ENCODE measurements around the gene SH3GL1.

SH3GL1 gene

DNA sequence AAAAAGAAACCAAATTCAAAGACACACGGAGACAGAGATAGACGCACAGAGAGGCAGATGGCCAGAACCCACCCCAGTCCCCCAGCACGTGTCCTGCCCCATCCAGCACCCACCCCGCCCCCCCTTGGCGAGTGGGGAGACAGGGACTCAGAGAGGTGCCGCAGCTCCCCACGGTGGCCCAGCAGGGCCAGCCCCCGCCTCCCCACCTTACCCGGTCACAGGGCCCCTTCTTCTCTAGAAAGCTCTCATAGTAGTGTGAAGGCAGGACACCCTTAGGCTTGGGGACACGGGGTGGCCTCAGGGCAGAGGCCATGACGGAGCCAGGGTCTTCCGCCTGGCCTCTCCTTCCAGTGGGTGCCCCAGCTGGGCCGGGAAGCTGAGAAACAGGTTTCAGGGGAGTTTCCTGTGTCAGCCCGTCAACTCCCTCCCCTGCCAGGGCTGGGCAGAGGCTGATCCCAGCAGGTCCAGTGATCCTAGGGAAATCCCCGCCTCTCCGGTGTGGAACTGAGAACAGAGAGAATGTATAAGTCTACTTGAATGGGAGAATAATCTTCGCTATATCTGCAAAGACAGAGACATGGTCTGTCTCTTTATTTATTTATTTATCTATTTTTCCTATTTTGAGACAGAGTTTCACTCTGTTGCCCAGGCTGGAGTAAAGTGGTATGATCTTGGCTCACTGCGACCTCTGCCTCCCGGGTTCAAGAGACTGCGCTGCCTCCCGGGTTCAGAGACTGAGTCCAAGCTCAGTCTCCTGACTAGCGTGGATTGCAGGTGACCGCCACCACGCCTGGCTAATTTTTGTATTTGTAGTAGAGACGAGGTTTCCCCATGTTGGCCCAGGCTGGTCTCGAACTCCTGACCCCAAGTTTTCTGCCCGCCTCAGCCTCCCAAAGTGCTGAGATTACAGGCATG lies 61.6 kb downstream of the SH3GL1 start, which contains the start of gene STAP2:
STAP2 (minus strand) TSS at position 387 of the 915 bp plus-strand sequence; CDS start at position 313, 74 bp downstream.
- DNase-seq = peak; percentile 25

DNA sequence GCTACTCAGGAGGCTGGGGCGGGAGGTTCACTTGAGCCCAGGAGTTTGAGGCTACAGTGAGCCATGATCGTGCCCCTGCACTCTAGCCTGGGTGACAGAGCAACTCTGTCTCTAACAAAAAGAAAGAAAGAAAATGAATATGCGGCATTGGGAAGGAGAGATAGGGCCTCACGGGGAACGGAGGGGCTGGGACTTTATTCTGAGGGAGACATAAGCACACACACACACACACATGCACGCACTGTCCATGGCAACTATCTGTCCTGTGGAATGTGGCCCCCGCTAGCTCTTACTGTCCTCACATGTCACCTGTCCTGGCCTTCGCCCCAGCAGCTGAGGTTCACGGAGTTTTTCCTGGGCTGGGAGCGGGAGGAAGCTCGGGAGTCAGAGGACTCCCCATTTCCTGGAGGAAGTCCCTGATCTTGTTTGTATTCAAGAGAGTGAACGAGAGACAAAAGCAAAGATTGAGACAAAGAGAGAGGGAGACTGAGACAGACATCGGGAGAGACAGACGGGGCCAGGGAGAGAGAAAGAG lies 62.4 kb downstream of the SH3GL1 start:
- no peak for DNase-seq

DNA sequence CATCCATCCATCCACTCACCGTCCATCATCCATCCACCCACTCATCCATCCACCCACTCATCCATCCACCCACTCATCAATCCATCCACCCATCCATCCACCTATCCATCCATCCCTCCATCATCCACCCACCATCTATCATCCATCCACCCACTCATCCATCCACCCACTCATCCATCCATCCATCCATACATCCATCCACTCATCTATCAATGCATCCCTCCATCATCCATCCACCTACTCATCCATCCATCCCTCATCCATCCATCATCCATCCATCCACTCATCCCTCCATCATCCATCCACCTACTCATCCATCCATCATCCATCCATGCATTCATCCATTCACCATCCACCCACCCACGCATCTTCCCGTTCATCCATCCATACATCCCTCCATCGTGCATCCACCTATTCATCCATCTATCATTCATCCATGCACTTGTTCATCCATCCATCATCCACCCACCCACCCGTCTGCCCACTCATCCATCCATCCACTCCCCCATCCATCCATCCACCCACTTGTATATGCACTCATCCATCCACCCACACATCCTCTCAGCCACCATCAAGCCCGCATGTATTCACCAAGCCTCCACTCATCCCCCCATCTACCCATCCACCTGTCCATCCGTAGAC lies 65.3 kb downstream of the SH3GL1 start:
- DNase-seq = no peak

DNA sequence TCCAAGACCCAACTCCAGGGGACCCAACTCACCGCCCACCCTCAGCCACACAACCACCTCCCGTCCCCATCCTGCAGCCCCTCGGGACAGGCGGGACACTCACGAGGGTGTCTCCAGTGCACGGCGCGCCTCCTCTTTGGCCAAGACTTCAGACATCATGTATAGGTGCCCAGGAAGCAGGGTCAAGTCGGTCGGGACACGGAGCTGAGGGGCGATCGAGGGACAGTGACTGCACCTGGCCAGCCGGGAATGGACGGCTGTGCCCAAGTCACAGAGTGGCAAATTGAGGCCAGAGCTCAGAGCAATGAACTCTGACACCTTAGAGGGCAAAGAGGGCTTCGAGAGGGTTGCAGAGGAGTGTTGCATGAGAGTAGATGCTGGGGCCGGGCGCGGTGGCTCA lies 70.5 kb downstream of the SH3GL1 start:
- DNase-seq = no peak

DNA sequence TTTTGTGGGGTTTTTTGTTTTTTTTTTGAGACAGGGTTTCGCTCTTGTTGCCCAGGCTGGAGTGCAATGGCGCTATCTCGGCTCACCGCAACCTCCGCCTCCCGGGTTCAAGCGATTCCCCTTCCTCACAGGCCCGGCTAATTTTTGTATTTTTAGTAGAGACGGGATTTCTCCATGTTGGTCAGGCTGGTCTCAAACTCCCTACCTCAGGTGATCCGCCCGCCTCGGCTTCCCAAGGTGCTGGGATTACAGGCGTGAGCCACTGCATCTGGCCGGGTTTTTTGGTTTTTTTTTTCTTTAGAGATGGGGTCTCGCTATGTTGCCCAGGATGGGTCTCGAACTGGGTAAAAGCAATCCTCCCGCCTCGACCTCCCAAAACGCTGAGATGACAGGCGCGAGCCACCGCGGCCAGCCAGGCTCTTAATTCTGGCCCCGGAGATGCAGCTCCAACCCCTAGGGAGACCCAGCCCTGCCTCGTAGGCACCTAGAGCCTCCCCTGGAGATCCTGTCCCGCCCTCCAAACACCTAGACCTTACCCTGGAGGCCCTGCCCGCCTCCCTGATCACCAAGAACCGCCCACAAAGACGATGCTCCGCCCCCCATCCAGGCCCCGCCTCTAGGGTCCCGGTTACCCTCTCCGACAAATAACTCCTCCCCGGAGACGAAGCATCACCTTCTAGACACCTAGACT lies 71.2 kb downstream of the SH3GL1 start:
- DNase-seq = peak; percentile 41

DNA sequence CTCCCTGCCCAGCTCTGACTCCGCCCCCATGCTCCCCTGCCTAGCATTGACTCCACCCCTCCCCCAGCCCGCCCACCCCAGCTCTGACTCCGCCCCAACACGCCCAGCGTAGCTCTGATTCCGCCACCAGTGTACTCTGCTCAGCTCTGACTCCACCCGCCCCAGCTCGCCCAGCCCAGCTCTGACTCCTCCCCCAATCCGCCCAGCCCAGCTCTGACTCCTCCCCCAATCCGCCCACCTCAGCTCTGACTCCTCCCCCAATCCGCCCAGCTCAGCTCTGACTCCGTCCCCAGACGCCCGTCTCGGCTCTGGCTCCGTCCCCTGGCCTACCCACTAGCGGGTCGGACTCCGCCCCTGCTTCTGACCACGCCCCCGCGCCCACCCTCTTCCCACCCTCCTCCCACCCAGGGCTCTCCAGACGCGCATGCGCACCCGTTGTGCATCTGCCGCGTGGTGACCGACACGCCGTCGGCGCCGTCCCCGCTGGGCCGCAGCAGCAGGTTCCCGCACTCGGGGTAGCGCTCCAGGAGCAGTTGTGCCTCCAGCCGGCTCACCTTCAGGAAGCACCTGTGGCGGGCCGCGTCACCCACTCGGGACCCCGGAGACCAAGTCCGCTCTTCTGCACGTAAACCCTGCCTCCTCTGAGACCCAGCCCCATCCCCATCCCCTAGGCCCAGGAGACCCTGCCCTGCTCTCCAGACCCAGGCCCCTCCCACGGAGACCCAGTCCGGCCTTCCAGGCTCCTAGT lies 71.9 kb downstream of the SH3GL1 start:
- DNase-seq = peak; percentile 96

DNA sequence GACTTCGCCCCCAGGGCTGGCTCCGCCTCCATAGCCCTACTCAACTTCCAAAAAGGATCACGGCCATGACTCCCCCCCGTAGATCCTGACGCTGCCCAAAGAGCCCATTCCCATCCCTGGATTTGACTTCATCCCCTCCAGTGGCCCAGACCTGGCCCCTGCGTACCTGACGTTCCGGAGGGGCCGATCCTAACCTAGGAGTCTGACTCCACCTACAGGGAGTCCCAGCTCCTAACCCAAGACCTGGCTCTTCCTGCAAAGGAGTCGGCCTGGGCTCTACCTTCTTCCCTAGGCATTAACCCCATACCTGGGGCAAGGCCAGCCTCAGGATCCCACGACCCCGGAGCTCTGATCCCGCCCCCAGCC lies 72.5 kb downstream of the SH3GL1 start:
- DNase-seq = no peak

DNA sequence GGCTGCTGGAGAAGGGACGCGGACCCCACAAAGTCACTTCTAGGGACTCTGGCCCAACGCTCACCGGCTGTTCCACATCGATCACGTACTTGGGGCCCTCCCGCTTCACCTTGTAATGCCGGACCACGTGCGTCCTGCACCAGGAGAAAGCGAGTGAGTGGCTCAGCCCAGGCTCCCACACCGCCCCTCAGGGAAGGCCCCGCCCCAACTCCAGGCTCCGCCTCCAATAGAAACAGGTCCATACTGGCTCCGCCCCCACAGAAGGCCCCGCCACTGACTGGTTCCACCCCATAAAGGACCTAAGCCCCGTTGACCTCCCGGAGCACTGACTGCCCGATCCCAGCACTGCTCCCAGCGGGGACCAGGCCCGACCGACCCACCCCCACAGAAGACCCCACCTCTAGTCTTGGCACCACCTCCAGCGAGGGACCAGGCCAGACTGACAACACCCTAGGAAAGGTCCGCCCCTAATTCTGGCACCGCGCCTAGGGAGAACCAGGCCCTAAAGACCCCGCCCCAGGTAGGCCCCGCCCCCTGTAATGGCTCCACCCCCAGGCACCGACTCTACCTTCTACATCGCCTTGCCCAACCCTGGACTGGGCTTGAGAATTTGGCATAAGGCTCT lies 73.0 kb downstream of the SH3GL1 start:
- peak; percentile 81 for DNase-seq

DNA sequence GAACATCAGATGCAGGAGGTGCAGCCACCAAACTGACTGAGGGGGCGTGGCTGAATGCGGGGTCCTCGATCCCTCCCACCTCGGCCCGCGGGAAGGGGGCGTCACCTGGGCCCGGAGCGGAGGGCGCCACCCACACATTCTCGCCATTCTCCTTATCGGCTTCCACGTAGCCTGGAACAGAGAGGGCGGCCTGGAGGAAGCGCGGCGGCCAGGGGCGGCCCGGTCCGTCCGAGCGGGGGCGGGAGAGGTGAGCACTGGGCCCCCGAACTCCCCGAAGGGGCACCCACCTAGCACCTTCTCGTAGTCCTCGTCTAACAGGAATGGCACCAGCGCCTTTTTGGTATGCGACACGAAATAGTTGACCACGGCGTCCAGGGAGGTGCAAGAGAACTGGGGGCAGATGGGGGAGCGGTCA lies 73.5 kb downstream of the SH3GL1 start:
- DNase-seq = peak; percentile 36

DNA sequence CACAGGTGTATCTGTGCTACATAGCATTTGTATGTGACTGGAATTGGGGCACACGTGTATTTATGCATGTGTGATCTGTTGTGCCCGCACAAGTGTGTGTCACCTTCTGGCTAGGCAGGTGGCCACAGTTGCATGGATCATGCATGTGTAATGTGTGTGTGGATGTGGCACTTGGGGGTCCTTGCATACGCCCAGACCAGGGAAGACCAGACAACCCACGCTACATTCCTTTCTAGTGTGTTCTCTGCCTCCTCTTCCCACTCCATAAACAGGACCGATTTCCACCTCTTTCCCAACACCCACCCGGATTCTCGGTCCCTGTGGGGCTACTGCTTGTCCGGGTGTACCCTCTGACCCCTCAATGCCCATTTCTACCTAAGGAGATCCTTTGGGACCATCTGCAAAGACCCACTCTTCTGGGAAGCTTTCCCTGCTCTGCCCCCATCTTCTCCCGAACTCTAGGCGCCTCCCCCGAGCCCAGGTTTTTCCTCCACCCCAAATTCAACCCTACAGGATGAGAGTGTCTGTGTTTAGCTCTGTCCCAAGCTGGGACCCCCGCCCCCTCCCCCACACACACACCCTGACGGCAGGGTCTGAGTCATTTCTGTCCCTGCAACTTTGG lies 74.0 kb downstream of the SH3GL1 start:
- DNase-seq = no peak

DNA sequence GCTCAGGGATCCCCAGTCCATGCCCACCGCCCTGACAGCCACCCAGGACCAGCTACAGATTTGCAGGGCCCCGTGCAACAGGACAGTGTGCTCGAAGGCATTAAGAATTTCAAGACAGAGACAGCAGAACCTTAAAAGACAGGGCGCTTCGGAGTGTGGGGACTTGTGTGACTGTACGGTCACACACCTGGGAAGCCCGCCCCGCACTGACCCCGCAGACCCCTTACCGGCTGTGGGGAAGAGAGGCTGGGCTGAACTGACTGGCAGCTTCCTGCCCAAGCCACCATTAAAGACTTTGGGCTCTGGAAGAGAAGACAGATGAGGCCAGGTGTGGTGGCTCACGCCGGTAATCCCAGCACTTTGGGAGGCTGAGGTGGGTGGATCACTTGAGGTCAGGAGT lies 76.1 kb downstream of the SH3GL1 start:
- no peak for DNase-seq

DNA sequence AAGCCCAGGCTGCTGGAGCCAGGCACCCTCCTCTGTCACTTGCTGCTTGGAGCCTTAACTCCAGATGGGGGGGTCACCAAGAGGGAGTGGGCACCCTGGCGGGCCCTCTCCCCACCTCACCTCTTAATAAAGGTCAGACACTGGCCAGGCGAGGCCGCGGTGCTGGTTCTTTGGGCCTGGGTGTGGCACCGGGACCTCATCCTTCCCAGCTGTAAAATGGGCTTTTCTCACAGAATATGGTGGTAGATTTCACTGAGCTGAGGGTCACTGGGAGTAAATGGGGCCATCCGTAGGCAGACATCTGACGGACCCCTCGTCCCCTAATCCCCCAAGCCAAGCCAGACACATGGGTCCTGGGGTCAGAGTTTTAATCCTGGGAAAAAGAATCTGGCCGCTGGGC lies 76.7 kb downstream of the SH3GL1 start:
- DNase-seq = no peak

DNA sequence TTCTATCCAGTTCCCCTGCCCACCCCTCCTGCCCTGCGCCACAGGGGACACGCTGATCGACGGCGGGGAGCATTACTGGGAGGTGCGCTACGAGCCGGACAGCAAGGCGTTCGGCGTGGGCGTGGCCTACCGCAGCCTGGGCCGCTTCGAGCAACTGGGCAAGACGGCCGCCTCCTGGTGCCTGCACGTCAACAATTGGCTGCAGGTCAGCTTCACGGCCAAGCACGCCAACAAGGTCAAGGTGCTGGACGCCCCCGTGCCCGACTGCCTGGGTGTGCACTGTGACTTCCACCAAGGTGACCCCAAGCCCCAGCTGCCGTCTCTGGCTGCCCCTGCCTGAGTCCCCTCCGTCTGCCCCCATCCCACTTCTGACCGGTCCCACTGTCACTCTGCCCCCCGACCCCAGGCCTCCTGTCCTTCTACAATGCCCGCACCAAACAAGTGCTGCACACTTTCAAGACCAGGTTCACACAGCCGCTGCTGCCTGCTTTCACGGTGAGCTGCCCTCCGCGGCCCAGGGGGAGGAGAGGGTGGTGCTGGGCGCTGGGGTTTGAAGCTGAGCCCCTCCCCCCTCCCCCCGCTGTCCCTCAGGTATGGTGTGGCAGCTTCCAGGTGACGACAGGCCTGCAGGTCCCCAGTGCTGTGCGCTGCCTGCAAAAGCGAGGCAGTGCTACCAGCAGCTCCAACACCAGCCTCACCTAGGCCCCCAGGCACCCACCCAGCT lies 77.2 kb downstream of the SH3GL1 start:
- DNase-seq = no peak

DNA sequence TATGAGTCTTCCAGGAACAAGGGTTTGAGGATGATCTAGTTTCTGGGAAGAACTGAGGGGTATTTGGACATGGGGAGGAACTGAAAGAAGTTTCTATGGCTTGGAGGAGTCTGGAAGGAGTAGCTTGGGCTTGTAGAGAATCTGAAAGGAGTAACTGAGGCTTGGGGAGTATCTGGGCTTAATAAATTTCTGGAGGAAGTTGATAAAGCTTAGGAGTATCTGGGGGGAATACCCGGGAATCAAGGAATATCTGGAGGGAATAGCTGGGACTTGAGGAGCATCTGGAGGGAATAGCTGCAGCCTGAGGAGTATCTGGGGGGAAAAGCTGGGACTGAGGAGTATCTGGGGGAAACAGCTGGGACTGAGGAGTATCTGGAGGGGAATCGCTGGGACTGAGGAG lies 79.9 kb downstream of the SH3GL1 start:
- DNase-seq = no peak

DNA sequence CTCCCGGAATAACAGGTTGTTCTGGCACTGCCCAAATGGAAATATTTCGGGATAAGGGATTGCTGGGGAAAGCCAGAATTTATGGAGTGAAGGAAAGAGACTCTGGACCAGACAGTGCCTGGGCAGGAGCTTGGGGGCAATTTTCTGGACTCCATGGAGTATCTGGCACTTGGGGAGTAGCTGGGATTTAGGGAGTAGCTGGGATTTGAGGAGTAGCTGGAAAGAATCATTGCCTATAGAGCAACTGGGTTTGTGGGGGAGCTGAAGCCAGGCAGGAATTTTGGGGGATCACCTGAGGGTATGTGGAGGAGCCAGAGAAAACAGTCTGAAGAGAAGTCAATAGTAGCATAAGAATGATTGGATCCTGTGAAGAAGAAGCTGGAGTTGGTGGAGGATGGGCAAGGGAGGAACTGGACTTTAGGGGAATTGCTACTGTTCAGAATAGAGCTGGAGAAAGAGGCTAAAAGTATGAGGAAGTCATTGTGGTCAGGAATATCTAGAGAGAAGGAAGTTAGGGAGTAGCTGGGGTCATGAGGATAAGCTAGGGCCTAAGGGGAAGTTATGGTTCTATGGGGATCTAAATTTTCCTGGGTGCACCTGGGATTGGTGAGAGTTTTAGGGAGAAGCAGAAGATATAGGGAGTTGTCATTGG lies 81.2 kb downstream of the SH3GL1 start:
- no peak for DNase-seq

DNA sequence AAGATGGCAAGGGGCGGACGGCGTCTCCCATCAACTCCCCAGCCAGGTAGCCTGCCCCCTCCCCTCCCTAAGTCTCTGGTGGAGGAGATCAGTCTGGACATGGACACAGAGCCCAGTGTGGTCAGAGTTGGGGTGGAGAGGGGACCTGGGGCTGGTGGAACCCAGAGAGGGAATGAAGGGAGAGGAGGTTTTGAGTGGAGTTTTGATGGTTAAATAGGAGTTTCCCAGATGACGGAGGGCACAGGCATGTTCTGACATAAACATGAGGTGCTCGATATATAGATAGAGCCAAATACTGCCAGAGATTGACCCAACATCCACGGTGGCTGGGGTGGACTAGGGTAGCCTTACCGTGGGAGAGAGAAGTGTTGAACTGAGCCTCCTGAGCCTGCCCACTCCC lies 81.9 kb downstream of the SH3GL1 start:
- DNase-seq = no peak

DNA sequence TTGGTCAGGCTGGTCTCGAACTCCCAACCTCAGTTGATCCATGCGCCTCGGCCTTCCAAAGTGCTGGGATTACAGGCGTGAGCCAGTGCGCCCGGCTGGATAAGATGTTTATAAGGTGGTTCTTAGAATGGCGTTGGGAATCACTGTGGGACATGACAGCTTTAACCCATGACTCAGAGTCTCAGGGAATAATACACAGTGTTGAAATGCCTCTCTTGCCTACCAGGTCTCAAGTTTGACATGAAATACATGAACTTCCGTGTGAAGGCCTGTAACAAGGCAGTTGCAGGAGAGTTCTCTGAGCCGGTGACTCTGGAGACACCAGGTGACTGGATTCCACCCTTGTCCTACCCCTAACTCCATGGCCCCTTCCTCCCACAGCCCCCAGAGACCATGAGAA lies 83.4 kb downstream of the SH3GL1 start:
- DNase-seq = no peak

DNA sequence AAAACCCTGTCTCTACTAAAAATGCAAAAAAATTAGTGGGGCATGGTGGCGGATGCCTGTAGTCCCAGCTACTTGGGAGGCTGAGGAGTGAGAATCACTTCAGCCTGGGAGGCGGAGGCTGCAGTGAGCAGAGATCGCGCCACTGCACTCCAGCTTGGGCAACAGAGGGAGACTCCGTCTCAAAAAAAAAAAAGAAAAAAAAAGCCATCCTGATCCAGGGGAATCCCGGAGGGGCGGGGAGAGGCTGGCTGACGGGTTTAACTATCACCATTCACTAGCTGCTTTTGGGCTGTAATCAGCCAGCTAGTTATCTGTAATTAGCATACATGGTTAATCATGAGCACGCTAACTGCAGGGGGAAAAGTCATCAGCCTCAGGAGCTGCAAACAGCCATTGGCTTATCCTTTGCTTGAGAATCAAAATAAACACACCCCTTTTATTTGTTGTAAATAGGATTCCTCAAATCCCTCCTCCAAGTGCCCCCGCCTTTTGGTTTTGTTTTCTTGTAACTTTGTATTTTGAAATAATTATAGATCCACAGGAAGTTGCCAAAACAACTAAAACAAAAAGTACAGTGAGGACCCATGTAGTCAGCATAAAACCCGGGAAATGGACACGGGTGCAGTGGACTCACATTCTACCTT lies 86.4 kb downstream of the SH3GL1 start:
- no peak for DNase-seq
